KMS-11 (cell line): Measurements from ENCODE around the gene ADCY4.

ENCODE experiments used
- H2AFZ ChIP-seq: fragments of 200-600 bp; sonication (generic); 2 replicates; pipeline ENCODE4 v1.6.1; 2016; ENCODE audit warnings: antibody characterized with exemption, mixed run types, low read depth
- H3K27ac ChIP-seq: fragments of 200-600 bp; sonication (generic); 2 replicates; pipeline ENCODE4 v1.6.1; 2016; ENCODE audit warnings: mild to moderate bottlenecking, mixed run types
- H3K27me3 ChIP-seq: fragments of 200-600 bp; sonication (generic); 2 replicates; pipeline ENCODE4 v1.6.1; 2017; ENCODE audit warnings: mild to moderate bottlenecking, low read depth, mixed run types, moderate library complexity; ENCODE audit not compliant: insufficient read depth
- H3K36me3 ChIP-seq: fragments of 200-600 bp; sonication (generic); 2 replicates; pipeline ENCODE4 v1.6.1; 2017; ENCODE audit warnings: mild to moderate bottlenecking, mixed run types; ENCODE audit not compliant: insufficient read depth
- H3K4me1 ChIP-seq: fragments of 200-600 bp; sonication (generic); 2 replicates; pipeline ENCODE4 v1.6.1; 2016; ENCODE audit warnings: mild to moderate bottlenecking, low read depth, mixed run types; ENCODE audit not compliant: poor library complexity, severe bottlenecking
- H3K4me2 ChIP-seq: fragments of 200-600 bp; sonication (generic); 2 replicates; pipeline ENCODE4 v1.7.0; 2016; ENCODE audit warnings: mild to moderate bottlenecking, mixed run types
- H3K4me3 ChIP-seq: fragments of 200-600 bp; sonication (generic); IDR thresholded peaks from 2 replicates; pipeline ENCODE4 v1.6.1; 2017; ENCODE audit warnings: low read depth, low read length, mixed read lengths; ENCODE audit not compliant: insufficient read depth
- H3K79me2 ChIP-seq: fragments of 200-600 bp; sonication (generic); 2 replicates; pipeline ENCODE4 v1.6.1; 2016; ENCODE audit warnings: low read depth, mixed run types; ENCODE audit not compliant: insufficient read depth
- H3K9ac ChIP-seq: fragments of 200-600 bp; sonication (generic); 2 replicates; pipeline ENCODE4 v1.6.1; 2016; ENCODE audit warnings: mild to moderate bottlenecking, mixed run types
- H4K20me1 ChIP-seq: fragments of 200-600 bp; sonication (generic); 2 replicates; pipeline ENCODE4 v1.6.1; 2016; ENCODE audit warnings: mild to moderate bottlenecking, mixed run types; ENCODE audit not compliant: insufficient read depth
- CTCF ChIP-seq: fragments of 200-600 bp; sonication (generic); conservative IDR thresholded peaks from 2 replicates; pipeline ENCODE4 v1.6.1; 2017; ENCODE audit warnings: low read depth, mild to moderate bottlenecking, antibody characterized with exemption, low read length, moderate library complexity, mixed read lengths

Gene ADCY4

DNA sequence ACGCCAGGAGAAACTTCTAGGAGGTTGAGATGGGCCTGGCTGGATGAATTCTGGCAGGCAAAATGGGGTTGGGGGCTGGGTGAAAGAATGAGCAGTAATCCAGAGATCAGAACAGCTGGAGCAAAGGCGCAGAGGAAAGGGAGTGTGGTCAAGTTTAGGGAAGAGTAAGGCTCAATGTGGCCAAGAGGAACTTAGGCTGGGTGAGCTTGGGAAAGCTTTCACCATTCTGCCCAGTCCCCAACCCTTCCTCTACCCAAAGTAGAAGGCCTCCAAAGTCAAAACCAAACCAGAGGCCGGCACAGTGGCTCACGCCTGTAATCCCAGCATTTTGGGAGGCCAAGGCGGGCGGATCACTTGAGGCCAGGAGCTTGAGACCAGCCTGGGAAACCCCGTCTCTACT, 53.2 kb downstream of the ADCY4 start:
- Histone ChIP-seq H3K27me3 (no peaks in the 10 kb centered on the region), H3K4me2 (no peak overlapping the region), H3K4me1 (peaks cover 7% of the 10 kb centered on the region), H3K79me2 (no peaks in the 10 kb centered on the region), H3K36me3 (no peaks in the 10 kb centered on the region), H4K20me1 (no peaks in the 10 kb centered on the region), H3K9ac (no peak overlapping the region), H3K27ac (no peak overlapping the region), H3K4me3 (no peak overlapping the region), H2AFZ (no peak overlapping the region)
- TF ChIP-seq CTCF: no peak

GRCh38 chr14:24280797-24281460, 53.9 kb downstream of the ADCY4 start:
- Histone ChIP-seq H4K20me1 (no peaks in the 10 kb centered on the region), H3K79me2 (no peaks in the 10 kb centered on the region), H3K36me3 (no peaks in the 10 kb centered on the region), H2AFZ (no peak overlapping the region), H3K4me1 (peaks cover 7% of the 10 kb centered on the region), H3K27ac (no peak overlapping the region), H3K27me3 (no peaks in the 10 kb centered on the region), H3K9ac (no peak overlapping the region), H3K4me2 (no peak overlapping the region), H3K4me3 (no peak overlapping the region)
- TF ChIP-seq CTCF: no peak

DNA sequence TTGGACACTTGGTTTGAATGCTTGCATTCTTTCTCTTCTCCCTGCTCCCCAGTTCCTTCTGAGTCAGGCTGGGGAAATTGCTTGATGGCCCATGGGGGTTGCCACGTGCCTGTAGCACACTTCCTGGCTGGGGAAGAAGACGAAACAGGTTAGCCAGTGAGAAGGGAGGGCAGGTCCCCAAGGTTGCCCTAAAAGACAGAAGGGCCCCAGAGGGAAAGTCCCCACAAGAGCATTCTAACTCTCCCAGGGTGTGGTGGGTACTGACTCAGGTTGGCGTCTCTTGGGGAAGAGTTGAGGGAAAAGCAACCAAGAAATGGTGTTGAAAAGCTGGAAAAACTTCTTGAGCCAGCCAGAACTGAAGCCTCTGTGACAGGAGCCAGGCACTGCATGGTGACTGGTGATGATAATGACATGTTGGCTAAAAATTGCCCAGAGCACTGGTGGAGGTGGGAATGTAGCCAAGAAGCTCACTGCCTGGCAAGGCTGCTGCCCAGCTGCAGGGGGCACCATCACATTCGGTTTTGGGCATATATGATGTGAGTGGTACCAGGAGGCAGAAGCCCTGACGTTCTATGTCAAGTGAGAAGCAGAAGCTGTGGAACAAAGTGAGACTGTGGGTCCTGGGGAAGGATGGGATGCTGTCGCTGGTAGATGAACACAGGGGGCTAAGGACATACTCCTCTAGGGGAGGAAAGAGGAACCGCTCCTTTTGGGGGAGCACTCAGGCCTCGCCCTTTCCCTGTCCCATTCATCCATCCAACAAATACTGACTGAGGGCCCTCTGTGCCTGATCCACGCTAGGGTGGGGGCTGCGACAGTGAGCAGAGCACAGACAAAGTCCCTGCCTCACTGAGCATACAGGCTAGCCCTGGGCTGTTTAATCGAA, 55.3 kb downstream of the ADCY4 start:
- no peak overlapping the region for H2AFZ ChIP-seq
- no peaks in the 10 kb centered on the region for H3K79me2 ChIP-seq
- no peak overlapping the region for H3K9ac ChIP-seq
- no peaks in the 10 kb centered on the region for H3K36me3 ChIP-seq
- H3K4me3 ChIP-seq: no peak overlapping the region
- H4K20me1 ChIP-seq: no peaks in the 10 kb centered on the region
- no peak overlapping the region for H3K27ac ChIP-seq
- TF ChIP-seq CTCF: no peak
- no peaks in the 10 kb centered on the region for H3K27me3 ChIP-seq
- H3K4me2 ChIP-seq: no peak overlapping the region
- peaks cover 8% of the 10 kb centered on the region for H3K4me1 ChIP-seq

GRCh38 chr14:24278424-24278823, 56.4 kb downstream of the ADCY4 start:
- H3K9ac ChIP-seq: no peak overlapping the region

More at GRCh38 chr14:24278424-24278823, 56.4 kb downstream of the ADCY4 start:
- Histone ChIP-seq H3K4me2 (no peak overlapping the region), H3K27me3 (no peaks in the 10 kb centered on the region), H3K27ac (no peak overlapping the region), H2AFZ (no peak overlapping the region), H3K36me3 (no peaks in the 10 kb centered on the region), H3K4me3 (no peak overlapping the region), H3K79me2 (no peaks in the 10 kb centered on the region), H4K20me1 (no peaks in the 10 kb centered on the region), H3K4me1 (peaks cover 19% of the 10 kb centered on the region)
- TF ChIP-seq CTCF: no peak
